Epidermal melanocyte (primary cell): Measurements from ENCODE around the gene RHOC.

Experiments
- DNase-seq: peaks from one replicate; pipeline ENCODE4 v3.0.0; 2011; ENCODE audit warnings: low spot score; ENCODE audit not compliant: insufficient read length

Gene RHOC

DNA sequence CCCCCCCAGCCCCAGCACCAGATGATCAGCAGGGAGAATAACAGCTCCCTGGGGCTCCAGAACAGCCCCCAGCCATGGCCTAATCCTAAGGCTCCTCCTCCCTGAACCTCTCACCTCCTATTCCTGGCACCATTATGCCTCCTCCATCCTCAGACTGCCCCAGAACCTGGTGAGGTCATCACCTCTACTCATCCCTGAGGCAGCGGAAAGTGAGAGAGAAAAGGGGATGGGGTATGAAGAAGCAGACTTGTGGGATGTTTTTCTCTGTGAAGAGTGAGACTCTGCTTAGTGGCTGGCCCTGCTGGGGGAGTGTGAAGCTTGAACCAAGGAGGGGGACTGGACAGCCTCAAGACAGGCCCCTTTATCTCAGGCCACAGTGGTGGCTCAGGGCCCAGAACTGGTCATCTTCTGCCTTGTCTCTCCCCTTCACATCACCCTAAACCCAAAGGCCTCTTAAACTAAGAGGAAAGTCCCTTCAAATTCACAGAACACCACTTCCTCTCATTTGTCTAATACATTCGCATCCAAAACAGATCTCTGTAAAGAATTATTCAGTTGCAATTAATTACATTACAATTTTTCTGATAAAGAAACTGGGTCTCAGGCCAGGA is 10.4 kb upstream of the RHOC start:
- no peak for DNase-seq

DNA sequence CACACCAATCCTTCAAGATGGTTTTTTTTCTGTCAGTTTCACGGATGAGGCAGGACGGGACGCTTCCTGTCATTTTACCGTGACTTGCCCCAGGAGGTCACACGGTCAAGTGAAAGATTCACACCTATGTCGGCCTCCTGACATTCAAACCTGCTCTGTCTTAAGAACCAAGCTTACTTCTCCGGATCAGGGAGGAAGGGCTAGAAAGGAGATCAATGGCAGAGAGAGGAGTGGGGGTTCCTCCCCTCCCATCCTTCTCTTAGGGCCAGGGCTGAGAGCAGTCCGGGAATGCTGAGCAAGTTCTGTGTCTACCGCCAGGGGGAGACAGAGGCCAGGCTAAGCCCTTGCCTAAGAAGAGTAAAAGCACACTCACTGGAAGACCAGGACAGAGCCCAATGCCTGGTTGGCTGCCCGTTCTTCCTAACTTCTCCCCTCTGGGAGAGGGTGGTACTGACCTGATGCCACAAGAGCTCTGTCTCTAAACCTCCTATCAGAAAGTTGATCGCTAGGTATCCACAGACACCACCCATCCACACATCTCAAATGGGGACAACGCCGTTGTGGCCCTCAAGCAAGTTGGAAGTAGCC is 9.3 kb upstream of the RHOC start:
- DNase-seq, result peak; percentile 95

DNA sequence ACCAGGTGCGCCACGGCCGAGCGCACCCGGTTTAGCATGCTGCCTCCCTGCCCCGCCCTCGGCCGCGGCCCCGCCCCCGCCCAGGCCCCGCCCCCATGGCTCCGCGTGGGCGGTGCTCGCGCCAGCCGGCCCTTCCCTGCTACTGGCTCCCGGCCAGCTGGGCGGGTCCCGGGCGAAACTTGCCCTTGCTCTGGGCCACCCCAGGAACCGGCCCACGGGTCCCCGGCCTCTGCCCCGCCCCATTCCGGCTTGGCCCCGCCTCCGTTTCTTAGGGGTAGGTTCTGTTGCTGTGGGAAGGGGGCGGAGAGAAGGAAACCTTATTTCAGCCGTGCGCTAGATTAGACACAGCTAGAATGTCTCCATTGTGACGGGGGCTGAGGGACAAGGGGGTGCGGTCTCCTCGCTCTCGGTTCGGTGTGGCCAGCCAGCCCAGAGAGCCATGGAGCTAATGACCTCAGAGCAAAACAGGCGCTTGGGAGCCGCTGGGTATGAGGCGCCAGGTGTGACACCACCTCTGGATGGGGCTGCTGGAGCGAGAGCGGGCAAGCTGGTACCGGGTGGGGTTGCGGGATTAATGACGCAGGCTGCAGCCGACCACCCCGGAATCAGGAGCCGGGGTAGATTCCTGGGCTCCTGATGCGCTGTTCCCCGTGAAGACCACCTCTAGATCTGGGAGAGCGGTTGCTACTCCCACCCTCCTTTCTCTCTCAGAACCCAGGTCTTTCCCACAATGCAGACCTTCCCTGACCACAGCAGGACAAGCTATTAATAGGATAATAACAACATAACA is 8.5 kb upstream of the RHOC start, which contains the start of gene PPM1J:
Gene PPM1J, minus strand, starts transcription at position 69 of the 790 bp plus-strand sequence. Its CDS starts 31 bp downstream, at position 38.
- DNase-seq, result peak; percentile 95

- no peak for DNase-seq
These were observed 7.7 kb upstream of the RHOC start for GRCh38 chr1:112714313-112715263.

- no peak for DNase-seq
These were observed 6.8 kb upstream of the RHOC start for GRCh38 chr1:112713466-112714312.

GRCh38 chr1:112712701-112713128 is 5.8 kb upstream of the RHOC start:
- DNase-seq, result no peak

DNA sequence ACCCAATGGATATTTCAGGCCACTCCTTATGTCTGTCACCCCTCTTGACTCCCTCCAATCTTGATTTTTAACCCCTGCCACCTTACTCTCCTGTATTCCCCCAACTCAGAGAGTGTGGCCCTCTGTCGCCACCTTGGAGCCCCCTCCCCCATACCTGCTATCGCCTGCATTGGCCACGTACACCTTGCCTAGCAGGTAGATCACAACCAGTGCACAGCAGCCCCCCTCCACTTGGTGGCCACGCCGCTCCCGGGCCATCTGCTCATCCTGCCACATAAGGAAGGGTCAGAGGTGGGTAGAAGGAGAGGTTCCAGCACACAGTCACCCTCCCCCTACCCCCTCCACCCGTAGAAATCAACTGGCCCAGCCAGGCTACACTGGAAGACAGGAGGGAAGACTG is 5.3 kb upstream of the RHOC start:
- no peak for DNase-seq

DNA sequence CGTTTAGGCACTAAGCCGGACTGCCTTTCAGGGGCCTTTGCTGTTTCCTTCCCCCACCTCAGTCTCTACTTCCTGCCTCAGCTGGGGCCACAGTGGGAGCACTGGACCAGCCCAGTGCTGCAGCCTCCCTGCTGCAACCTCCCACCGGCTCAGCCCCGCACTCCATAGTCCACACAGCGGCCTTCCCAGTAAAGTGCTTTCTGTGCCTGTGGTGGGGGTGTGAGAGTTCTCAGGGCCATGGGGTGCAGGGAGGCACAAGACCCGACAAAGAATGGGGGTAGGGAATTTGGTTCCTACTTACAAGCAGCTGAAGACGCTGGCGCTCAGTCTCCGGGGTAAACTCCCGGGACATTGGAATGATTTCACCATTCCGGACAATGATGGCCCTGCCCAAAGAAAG is 4.7 kb upstream of the RHOC start:
- DNase-seq, result no peak

DNA sequence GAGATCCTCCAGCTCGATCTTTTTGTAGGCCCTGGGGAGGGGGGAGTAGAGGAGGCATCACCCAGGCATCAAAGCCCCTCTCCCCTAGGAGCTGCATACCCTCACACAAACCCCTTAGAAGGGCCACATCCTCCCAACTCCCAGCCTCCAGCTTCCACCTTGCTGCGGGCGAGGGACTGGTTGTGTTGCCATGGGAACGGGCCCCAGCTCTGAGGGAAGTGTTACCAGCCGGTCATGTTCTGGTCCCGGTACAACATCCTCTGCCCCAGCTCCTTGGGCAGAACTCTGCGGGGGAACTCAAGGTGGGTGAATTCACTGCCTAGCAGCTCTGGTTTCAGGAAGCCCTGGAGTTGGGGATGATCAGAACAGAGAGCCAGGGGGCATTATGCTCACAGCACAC is 4.1 kb upstream of the RHOC start:
- no peak for DNase-seq

DNA sequence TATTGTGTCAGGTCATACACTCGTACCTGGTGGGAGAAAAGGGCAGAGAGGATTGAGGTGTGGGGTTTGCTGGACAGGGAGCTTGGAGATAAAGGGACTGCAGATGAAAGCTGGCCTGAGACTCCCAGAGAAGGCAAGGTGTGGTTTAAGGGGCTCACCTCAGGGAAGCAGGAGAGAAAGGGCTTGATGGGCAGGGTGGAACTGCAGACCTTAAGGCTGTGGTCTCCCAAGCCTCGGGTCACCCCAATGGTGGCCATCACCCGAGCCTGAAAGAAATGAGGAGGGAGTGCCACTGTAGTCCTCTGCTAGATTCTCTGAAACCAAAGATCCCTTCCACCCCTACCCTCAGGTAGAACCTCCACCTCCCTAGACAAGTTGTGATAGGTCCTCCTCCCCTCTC is 3.7 kb upstream of the RHOC start:
- no peak for DNase-seq

- DNase-seq, result no peak
These were observed 3.2 kb upstream of the RHOC start for GRCh38 chr1:112710159-112710558.

- no peak for DNase-seq
These were observed 1.6 kb upstream of the RHOC start for GRCh38 chr1:112708489-112708888.

- DNase-seq, result no peak
These were observed 1.1 kb upstream of the RHOC start for GRCh38 chr1:112708002-112708448.

DNA sequence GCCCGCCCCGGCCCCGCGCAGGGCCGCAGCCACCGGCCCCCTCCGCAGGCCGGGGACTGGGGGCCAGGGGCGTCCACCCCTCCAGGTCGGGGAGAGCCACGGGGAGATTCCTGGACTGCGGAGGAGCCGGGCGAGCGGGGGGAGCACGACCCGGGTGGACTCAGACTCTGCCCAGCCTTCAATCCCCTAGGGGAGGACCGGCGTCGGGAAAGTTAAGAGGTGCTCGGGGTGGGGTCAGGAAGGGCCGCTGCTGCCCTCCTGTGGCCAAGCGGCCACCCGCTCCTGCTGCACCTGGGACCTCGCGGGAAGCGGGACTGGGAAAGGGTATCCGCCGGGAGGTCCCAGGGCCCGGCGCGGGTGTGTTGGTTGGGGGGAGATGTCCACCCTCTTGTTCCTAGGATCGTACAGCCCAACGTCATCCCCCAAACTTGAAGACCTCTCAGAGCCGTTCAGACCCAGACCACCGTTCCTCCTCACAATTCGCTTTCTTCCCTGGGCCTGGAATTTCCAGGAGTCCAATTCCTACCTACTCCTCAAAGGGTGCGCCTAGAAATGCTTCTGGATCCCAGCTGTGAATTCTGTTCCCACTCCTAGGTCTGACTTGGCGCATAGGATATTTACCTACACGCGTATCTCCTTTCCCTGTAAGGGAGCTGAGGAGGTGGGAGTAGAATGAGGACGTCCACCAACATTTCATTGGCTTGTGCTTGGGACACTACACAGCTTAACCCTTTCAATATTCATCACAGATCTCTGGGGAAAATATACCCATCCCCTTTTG is 484 bp upstream of the RHOC start:
- peak; percentile 94 for DNase-seq

- DNase-seq, result peak; percentile 93
These were observed 1.8 kb downstream of the RHOC start for GRCh38 chr1:112704934-112705627.

- no peak for DNase-seq
These were observed 2.5 kb downstream of the RHOC start for GRCh38 chr1:112704391-112704933.

GRCh38 chr1:112703706-112704105 is 3.2 kb downstream of the RHOC start:
- no peak for DNase-seq

DNA sequence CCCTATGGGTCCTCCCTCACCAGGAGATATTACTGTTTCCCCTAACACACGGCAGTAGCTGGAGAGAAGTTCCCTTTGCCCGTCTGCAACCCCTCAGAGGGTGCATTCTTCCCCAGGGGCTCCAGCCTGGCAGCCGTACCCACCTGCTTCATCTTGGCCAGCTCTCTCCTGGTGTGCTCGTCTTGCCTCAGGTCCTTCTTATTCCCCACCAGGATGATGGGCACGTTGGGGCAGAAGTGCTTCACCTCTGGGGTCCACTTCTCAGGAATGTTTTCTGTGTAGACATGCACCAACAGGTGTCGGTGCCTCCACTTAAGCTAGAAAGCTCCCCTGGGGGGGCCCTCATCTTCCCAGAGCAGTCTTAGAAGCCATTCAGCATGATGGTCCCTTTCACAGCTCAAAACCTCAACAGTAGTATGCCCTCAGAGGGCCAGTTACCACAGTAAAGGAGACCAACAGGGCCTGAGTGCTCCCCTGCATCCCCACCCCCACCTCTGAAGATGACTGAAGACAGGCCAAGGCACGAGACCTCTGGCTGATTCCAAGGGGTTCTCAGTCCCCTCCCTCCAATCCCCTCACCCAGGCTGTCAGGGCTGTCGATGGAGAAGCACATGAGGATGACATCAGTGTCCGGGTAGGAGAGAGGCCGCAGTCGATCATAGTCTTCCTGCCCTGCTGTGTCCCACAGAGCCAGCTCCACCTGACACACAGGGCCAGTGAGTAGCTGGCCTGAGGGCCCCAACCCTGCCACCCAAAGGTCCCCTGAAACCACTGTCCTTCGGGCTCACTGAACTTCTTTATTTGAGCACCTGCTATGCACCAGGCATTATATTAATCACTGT is 4.3 kb downstream of the RHOC start:
- DNase-seq, result no peak
